CD14-positive monocyte (primary cell): Measurements from ENCODE around the gene EME1. TPM values are rescaled to one million over a fixed set of nuclear protein-coding genes. Genes with fewer than 3 reads are reported as not detected.
"Not testable (repeated sequence)": the region's sequence is repeated elsewhere in the genome, so short reads cannot be mapped to it uniquely, and the experiment has no call there.

Experiments used
- DNase-seq, 3 donors: peaks; one replicate each; pipeline ENCODE4 v3.0.0-alpha.2; 2011 to 2022
- H2AFZ ChIP-seq: 2 replicates; pipeline ENCODE4 v1.6.0; 2012; ENCODE audit warnings: mild to moderate bottlenecking, low read depth, low read length, inconsistent platforms; ENCODE audit not compliant: insufficient read depth, poor library complexity, severe bottlenecking
- H3K27ac ChIP-seq, 2 donors: 1 replicate in 1 of 2; 2 replicates in 1 of 2; pipeline ENCODE4 v1.5.1; 2012 to 2013; ENCODE audit warnings: low read length in 2 of 2, control low read depth in 1 of 2, inconsistent platforms in 1 of 2, low read depth in 1 of 2, mild to moderate bottlenecking in 1 of 2
- H3K27me3 ChIP-seq, 2 donors: one replicate each; pipeline versions ENCODE4 v1.6.0 to v1.6.1; 2011 to 2013; ENCODE audit warnings: low read length in 2 of 2; ENCODE audit not compliant: control insufficient read depth in 2 of 2, insufficient read depth in 2 of 2
- H3K36me3 ChIP-seq, 2 donors: replicated peaks in 1 of 2; 1 replicate in 1 of 2; 2 replicates in 1 of 2; pipeline versions ENCODE4 v1.5.1 to v1.6.1; 2012 to 2013; ENCODE audit warnings: low read length in 2 of 2, control low read depth in 1 of 2, inconsistent platforms in 1 of 2, mild to moderate bottlenecking in 1 of 2; ENCODE audit not compliant: insufficient read depth in 2 of 2, control insufficient read depth in 1 of 2
- H3K4me1 ChIP-seq, 2 donors: 1 replicate in 1 of 2; 2 replicates in 1 of 2; pipeline versions ENCODE4 v1.5.1 to v1.6.1; 2012 to 2013; ENCODE audit warnings: low read length in 2 of 2, control low read depth in 1 of 2, inconsistent platforms in 1 of 2, mild to moderate bottlenecking in 1 of 2, moderate library complexity in 1 of 2; ENCODE audit not compliant: insufficient read depth in 2 of 2, control insufficient read depth in 1 of 2
- H3K4me2 ChIP-seq: replicated peaks from 2 replicates; pipeline ENCODE3; 2012; ENCODE audit warnings: low read length, moderate library complexity, mild to moderate bottlenecking; ENCODE audit not compliant: poor library complexity, severe bottlenecking; ENCODE audit errors: extremely low read depth
- H3K4me3 ChIP-seq, 3 experiments: fragments of 200-600 bp in 1 of 3; sonication (generic) in 1 of 3; replicated peaks in 1 of 3; 1 replicate in 2 of 3; 2 replicates in 1 of 3; pipeline ENCODE4 v1.5.1; 2011 to 2013; ENCODE audit warnings: low read length in 3 of 3, mild to moderate bottlenecking in 3 of 3, control low read depth in 2 of 3, low read depth in 2 of 3, inconsistent platforms in 1 of 3, moderate library complexity in 1 of 3
- H3K79me2 ChIP-seq: 2 replicates; pipeline ENCODE4 v1.6.0; 2012; ENCODE audit warnings: mild to moderate bottlenecking, control low read depth, inconsistent platforms, low read length, moderate library complexity; ENCODE audit not compliant: insufficient read depth
- H3K9ac ChIP-seq: 2 replicates; pipeline ENCODE4 v1.6.0; 2017; ENCODE audit warnings: low read length, mild to moderate bottlenecking; ENCODE audit not compliant: insufficient read depth, poor library complexity, severe bottlenecking
- H3K9me3 ChIP-seq, 2 donors: replicated peaks in 1 of 2; 1 replicate in 1 of 2; 2 replicates in 1 of 2; pipeline versions ENCODE4 v1.5.1 to v1.6.1; 2012 to 2013; ENCODE audit warnings: low read length in 2 of 2, control low read depth in 1 of 2; ENCODE audit not compliant: control insufficient read depth in 1 of 2, insufficient read depth in 1 of 2
- H4K20me1 ChIP-seq: 2 replicates; pipeline ENCODE4 v1.6.0; 2012; ENCODE audit warnings: mild to moderate bottlenecking, low read length, control low read depth, moderate library complexity; ENCODE audit not compliant: insufficient read depth
- H3K27ac Mint-ChIP-seq, 7 donors: one replicate each; pipeline ENCODE4 v1.8.0; 2020; ENCODE audit warnings: mild to moderate bottlenecking in 7 of 7, mixed read lengths in 7 of 7, moderate library complexity in 6 of 7, inconsistent platforms in 2 of 7
- H3K27me3 Mint-ChIP-seq, 3 donors: one replicate each; pipeline ENCODE4 v1.8.0; 2021 to 2022; ENCODE audit warnings: low read depth in 3 of 3, mild to moderate bottlenecking in 3 of 3, mixed read lengths in 3 of 3, moderate library complexity in 3 of 3, inconsistent platforms in 1 of 3
- H3K36me3 Mint-ChIP-seq, 2 donors: one replicate each; pipeline ENCODE4 v1.8.0; 2020; ENCODE audit warnings: mixed read lengths in 2 of 2, inconsistent platforms in 1 of 2, mild to moderate bottlenecking in 1 of 2
- H3K4me1 Mint-ChIP-seq: one replicate; pipeline ENCODE4 v1.8.0; 2020; ENCODE audit warnings: mild to moderate bottlenecking, mixed read lengths
- H3K4me3 Mint-ChIP-seq, 2 donors: one replicate each; pipeline ENCODE4 v1.8.0; 2020; ENCODE audit warnings: mild to moderate bottlenecking in 2 of 2, mixed read lengths in 2 of 2, moderate library complexity in 1 of 2
- H3K9me3 Mint-ChIP-seq, 7 donors: one replicate each; pipeline ENCODE4 v1.8.0; 2020 to 2022; ENCODE audit warnings: mixed read lengths in 7 of 7, mild to moderate bottlenecking in 6 of 7, moderate library complexity in 6 of 7, inconsistent platforms in 2 of 7
- CTCF ChIP-seq: fragments of 200-600 bp; IDR thresholded peaks from one replicate; pipeline ENCODE4 v1.8.0; 2022; ENCODE audit warnings: antibody characterized with exemption, mild to moderate bottlenecking
- WGBS: methylation state at CpG from one replicate; pipeline ENCODE4 v1.1.5; 2013; ENCODE audit warnings: missing lambda C conversion rate; ENCODE audit not compliant: insufficient coverage; 5-methylcytosine and 5-hydroxymethylcytosine counted together
- intact Hi-C, 2 donors: fragments of 100-400 bp; cut with micrococcal nuclease; formaldehyde crosslinking; loops; one replicate each; pipeline versions ENCODE4 v1.15.0 to v1.15.1; 2023
- polyA plus RNA-seq, 3 donors: library from polyadenylated mRNA; depleted of rRNA in 1 of 3; unstranded in 2 of 3; stranded (reverse) in 1 of 3; fragments of 300-500 nt in 2 of 3; fragments of >200 nt in 1 of 3; fragmentation: Illumina TruSeq in 2 of 3; gene quantifications; 1 replicate in 2 of 3; 2 replicates in 1 of 3; pipeline ENCODE4 v1.2.3, GENCODE V29; 2012 to 2021

The EME1 gene
- polyA plus RNA-seq, 3 donors, result 0.33 to 0.76 (median 0.43) TPM

GRCh38 chr17:50397111-50397918 lies 24.3 kb downstream of the EME1 start, which contains the start of gene LRRC59:
Gene LRRC59 (minus strand): TSS chr17:50397523. CDS start chr17:50397317, 206 bp downstream.
- Histone ChIP-seq H3K27me3 (no peaks in the 10 kb centered on the region), H3K27ac (peak within 1 kb of the TSS; percentile 80 to 96), H3K9me3 (no peaks in the 10 kb centered on the region), H3K9ac (peak within 1 kb of the TSS; percentile 93), H2AFZ (peak within 1 kb of the TSS; percentile 81), H3K4me1 (peaks cover 25 to 29% of the 10 kb centered on the region in 2 donors), H3K36me3 (peaks cover 28 to 29% of the 10 kb centered on the region in 2 donors), H4K20me1 (peaks cover 45% of the 10 kb centered on the region), H3K4me3 (peak within 1 kb of the TSS; percentile 93 to 99 (median 95)), H3K79me2 (peaks cover 45% of the 10 kb centered on the region), H3K4me2 (peak within 1 kb of the TSS; percentile 96)
- H3K4me3 Mint-ChIP-seq, result peak within 1 kb of the TSS; percentile 86 to 89
- peaks cover 0 to 6% (median 2%) of the 10 kb centered on the region in 3 donors for H3K27me3 Mint-ChIP-seq
- peaks cover 30 to 33% of the 10 kb centered on the region in 2 donors for H3K36me3 Mint-ChIP-seq
- TF ChIP-seq CTCF, result peak; percentile 99
- H3K27ac Mint-ChIP-seq, result peak within 1 kb of the TSS; percentile 84 to 94 (median 90)
- H3K9me3 Mint-ChIP-seq, result peaks cover 0 to 8% (median 3%) of the 10 kb centered on the region in 7 donors
- under 1% methylated on average over 67 of the region's 70 CpGs for WGBS
- peaks cover 28% of the 10 kb centered on the region for H3K4me1 Mint-ChIP-seq
- intact Hi-C loops, result loop anchor here in 1 of 2 donors (2.0 kb wide), 1 partner anchor 25 kb away; the partner anchor contains the start of genes EME1 and MRPL27
- DNase-seq, result peak; percentile 72 to 87 (median 87)

DNA sequence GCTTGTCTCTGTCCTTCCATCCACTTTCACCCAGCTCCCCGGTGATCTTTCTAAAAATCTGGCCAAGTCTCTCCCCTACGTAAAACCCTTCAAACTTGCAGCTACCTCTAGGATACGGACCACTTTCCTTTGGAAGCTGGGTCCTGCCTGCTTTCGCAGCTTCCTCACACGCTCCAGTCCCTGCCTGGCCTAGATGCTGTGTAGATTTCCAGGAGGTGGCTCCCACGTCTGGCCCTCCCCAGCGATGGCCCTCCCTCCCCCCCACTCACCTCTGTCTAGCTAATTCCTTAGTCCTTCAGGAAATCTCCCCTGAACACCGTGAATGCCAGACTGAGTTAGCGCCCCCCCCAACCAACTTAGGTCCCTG lies 24.9 kb downstream of the EME1 start:
- WGBS, result 71% methylated on average over 6 of the region's 9 CpGs
- Histone ChIP-seq H3K4me1 (peaks cover 25 to 29% of the 10 kb centered on the region in 2 donors), H4K20me1 (peaks cover 39% of the 10 kb centered on the region), H2AFZ (peak overlapping the region; percentile 81), H3K27me3 (no peaks in the 10 kb centered on the region), H3K79me2 (peaks cover 45% of the 10 kb centered on the region), H3K36me3 (peaks cover 22 to 23% of the 10 kb centered on the region in 2 donors), H3K9ac (peak overlapping the region; percentile 93), H3K4me2 (peak overlapping the region; percentile 96), H3K9me3 (no peaks in the 10 kb centered on the region), H3K4me3 (peak overlapping the region in 2 of 3 experiments; percentile 95 to 99), H3K27ac (no peak overlapping the region)
- H3K36me3 Mint-ChIP-seq, result peaks cover 24 to 27% of the 10 kb centered on the region in 2 donors
- H3K9me3 Mint-ChIP-seq, result peaks cover 0 to 8% (median 3%) of the 10 kb centered on the region in 7 donors
- H3K4me3 Mint-ChIP-seq, result peak overlapping the region; percentile 86 to 89
- intact Hi-C loops, result loop anchor here in 1 of 2 donors (2.0 kb wide), 1 partner anchor 25 kb away; the partner anchor contains the start of genes EME1 and MRPL27
- H3K4me1 Mint-ChIP-seq, result peaks cover 28% of the 10 kb centered on the region
- DNase-seq, result no peak
- TF ChIP-seq CTCF, result no peak
- peaks cover 0 to 6% (median 2%) of the 10 kb centered on the region in 3 donors for H3K27me3 Mint-ChIP-seq
- peak overlapping the region in 5 of 7 donors; percentile 28 to 94 (median 84) for H3K27ac Mint-ChIP-seq

- not testable (repeated sequence) for H3K4me3 Mint-ChIP-seq
- H3K27ac Mint-ChIP-seq, result peak overlapping the region in 1 of 7 donors; percentile 11
- 100% methylated on average over 1 of the region's 3 CpGs for WGBS
These were observed 25.6 kb downstream of the EME1 start for GRCh38 chr17:50398672-50399071.

More at GRCh38 chr17:50398672-50399071, 25.6 kb downstream of the EME1 start:
- H2AFZ ChIP-seq, H3K27me3 Mint-ChIP-seq, intact Hi-C loops, H3K27ac ChIP-seq, DNase-seq, H3K4me2 ChIP-seq, H3K27me3 ChIP-seq, H3K9me3 Mint-ChIP-seq, H3K9me3 ChIP-seq, H3K9ac ChIP-seq, H3K4me3 ChIP-seq: not testable (repeated sequence)
- peaks cover 25 to 29% of the 10 kb centered on the region in 2 donors for H3K4me1 ChIP-seq
- peaks cover 37% of the 10 kb centered on the region for H3K79me2 ChIP-seq
- H4K20me1 ChIP-seq, result peaks cover 32% of the 10 kb centered on the region
- Mint-ChIP-seq H3K4me1 (peaks cover 26% of the 10 kb centered on the region), H3K36me3 (peaks cover 16 to 20% of the 10 kb centered on the region in 2 donors)
- peaks cover 14 to 15% of the 10 kb centered on the region in 2 donors for H3K36me3 ChIP-seq
